ES-I3 (cell line): ENCODE results near the gene SNRK.

Source experiments
- H3K36me3 ChIP-seq: 2 replicates; pipeline ENCODE4 v1.6.1; 2013; ENCODE audit warnings: mild to moderate bottlenecking, low read length, control low read depth, moderate library complexity; ENCODE audit not compliant: insufficient read depth
- H3K4me1 ChIP-seq: 2 replicates; pipeline ENCODE4 v1.6.1; 2013; ENCODE audit warnings: mild to moderate bottlenecking, control low read depth, low read length; ENCODE audit not compliant: insufficient read depth
- H3K9ac ChIP-seq: 2 replicates; pipeline ENCODE4 v1.6.1; 2013; ENCODE audit warnings: low read depth, mild to moderate bottlenecking, low read length, moderate library complexity
- H3K9me3 ChIP-seq: 2 replicates; pipeline ENCODE4 v1.6.1; 2013; ENCODE audit warnings: mild to moderate bottlenecking, low read length, moderate library complexity; ENCODE audit not compliant: control insufficient read depth, insufficient read depth

SNRK gene

GRCh38 chr3:43370293-43370980 is 84.1 kb downstream of the SNRK start:
- no peak overlapping the region for H3K9ac ChIP-seq
- no peaks in the 10 kb centered on the region for H3K36me3 ChIP-seq
- no peaks in the 10 kb centered on the region for H3K9me3 ChIP-seq
- H3K4me1 ChIP-seq: peaks cover 20% of the 10 kb centered on the region

GRCh38 chr3:43371494-43371893 is 85.2 kb downstream of the SNRK start:
- H3K36me3 ChIP-seq: no peaks in the 10 kb centered on the region
- no peak overlapping the region for H3K9ac ChIP-seq
- peaks cover 20% of the 10 kb centered on the region for H3K4me1 ChIP-seq
- H3K9me3 ChIP-seq: no peaks in the 10 kb centered on the region

GRCh38 chr3:43372007-43372740 is 85.8 kb downstream of the SNRK start:
- no peaks in the 10 kb centered on the region for H3K36me3 ChIP-seq
- H3K9me3 ChIP-seq: no peaks in the 10 kb centered on the region
- H3K4me1 ChIP-seq: peaks cover 20% of the 10 kb centered on the region
- H3K9ac ChIP-seq: no peak overlapping the region

- Histone ChIP-seq H3K4me1 (peaks cover 20% of the 10 kb centered on the region), H3K36me3 (no peaks in the 10 kb centered on the region), H3K9me3 (no peaks in the 10 kb centered on the region), H3K9ac (no peak overlapping the region)
Measured at GRCh38 chr3:43372809-43373559, 86.6 kb downstream of the SNRK start.

GRCh38 chr3:43373560-43373928 is 87.2 kb downstream of the SNRK start:
- Histone ChIP-seq H3K4me1 (peaks cover 23% of the 10 kb centered on the region), H3K9ac (no peak overlapping the region), H3K9me3 (no peaks in the 10 kb centered on the region), H3K36me3 (no peaks in the 10 kb centered on the region)

GRCh38 chr3:43378066-43378935 is 92.0 kb downstream of the SNRK start:
- Histone ChIP-seq H3K36me3 (no peaks in the 10 kb centered on the region), H3K4me1 (peaks cover 16% of the 10 kb centered on the region), H3K9ac (no peak overlapping the region), H3K9me3 (no peaks in the 10 kb centered on the region)

GRCh38 chr3:43379343-43379742 is 93.0 kb downstream of the SNRK start:
- Histone ChIP-seq H3K4me1 (0 out of 2 replicates have a peak, but pooled peaks cover 7% of the 10 kb centered on the region), H3K9ac (no peak overlapping the region), H3K9me3 (no peaks in the 10 kb centered on the region), H3K36me3 (no peaks in the 10 kb centered on the region)

- no peaks in the 10 kb centered on the region for H3K9me3 ChIP-seq
- peaks cover 9% of the 10 kb centered on the region; the same call in 1 of the 2 replicates for H3K4me1 ChIP-seq
- no peak overlapping the region for H3K9ac ChIP-seq
- H3K36me3 ChIP-seq: no peaks in the 10 kb centered on the region
Measured at GRCh38 chr3:43388175-43388574, 101.8 kb downstream of the SNRK start.

- Histone ChIP-seq H3K9ac (no peak overlapping the region), H3K4me1 (peaks cover 9% of the 10 kb centered on the region; the same call in 1 of the 2 replicates), H3K9me3 (no peaks in the 10 kb centered on the region), H3K36me3 (no peaks in the 10 kb centered on the region)
Measured at GRCh38 chr3:43388915-43389314, 102.6 kb downstream of the SNRK start.

- Histone ChIP-seq H3K9ac (no peak overlapping the region), H3K9me3 (no peaks in the 10 kb centered on the region), H3K4me1 (peaks cover 9% of the 10 kb centered on the region; the same call in 1 of the 2 replicates), H3K36me3 (no peaks in the 10 kb centered on the region)
Measured at GRCh38 chr3:43389388-43390254, 103.3 kb downstream of the SNRK start.

GRCh38 chr3:43390255-43390588 is 103.9 kb downstream of the SNRK start:
- Histone ChIP-seq H3K4me1 (peaks cover 9% of the 10 kb centered on the region; the same call in 1 of the 2 replicates), H3K9ac (no peak overlapping the region), H3K9me3 (no peaks in the 10 kb centered on the region), H3K36me3 (no peaks in the 10 kb centered on the region)

GRCh38 chr3:43391621-43392020 is 105.3 kb downstream of the SNRK start:
- H3K36me3 ChIP-seq: no peaks in the 10 kb centered on the region
- peaks cover 5% of the 10 kb centered on the region; the same call in 1 of the 2 replicates for H3K4me1 ChIP-seq
- no peak overlapping the region for H3K9ac ChIP-seq
- H3K9me3 ChIP-seq: no peaks in the 10 kb centered on the region

- Histone ChIP-seq H3K9me3 (no peaks in the 10 kb centered on the region), H3K9ac (no peak overlapping the region), H3K4me1 (no peaks in the 10 kb centered on the region), H3K36me3 (no peaks in the 10 kb centered on the region)
Measured at GRCh38 chr3:43394041-43394554, 107.8 kb downstream of the SNRK start.
